Measurements from ENCODE around the gene WNT9B.

DNA sequence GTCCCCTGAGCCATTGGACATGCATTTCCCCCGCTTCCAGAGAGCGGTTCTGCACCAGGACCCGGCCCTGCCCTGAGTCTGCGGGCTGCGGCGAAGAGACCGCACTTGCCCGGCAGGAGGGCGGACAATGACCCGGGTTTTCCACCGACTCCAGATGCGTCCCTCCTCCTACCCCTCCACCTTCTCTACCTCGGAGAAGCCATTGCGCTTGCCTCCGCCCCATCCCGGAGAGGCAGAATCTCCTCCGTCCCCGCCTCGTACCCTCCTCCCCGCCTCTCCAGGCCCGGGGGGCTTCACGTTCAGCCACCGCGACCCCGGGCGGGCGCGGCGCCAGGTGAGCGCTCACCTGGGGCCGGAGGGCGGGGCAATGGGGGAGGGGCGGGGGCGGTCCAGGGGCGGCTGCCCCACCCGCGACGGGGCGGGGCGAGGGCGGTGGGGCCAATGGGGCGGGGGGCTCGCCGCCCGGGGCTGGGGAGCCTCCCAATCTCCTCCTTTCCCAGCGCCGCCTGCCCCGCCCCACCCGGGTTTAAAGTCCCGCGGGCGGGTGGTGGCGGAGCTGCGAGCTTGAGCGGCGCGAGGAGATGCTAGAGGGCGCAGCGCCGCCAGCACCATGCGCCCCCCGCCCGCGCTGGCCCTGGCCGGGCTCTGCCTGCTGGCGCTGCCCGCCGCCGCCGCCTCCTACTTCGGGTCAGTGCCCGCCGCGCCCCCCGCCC is at the start of gene WNT9B:
- TF ChIP-seq POLR2A (IDR thresholded peaks at IDR 0.05; ENCODE audit: low read length) = no peak
- TF ChIP-seq GATA1 (IDR thresholded peaks at IDR 0.05; ENCODE audit: low read depth, low read length) = no peak
